IMR-90 (cell line): ENCODE measurements around the gene INPP4A. TPM values are rescaled to one million over a fixed set of nuclear protein-coding genes. Genes with fewer than 3 reads are reported as not detected.
A peak's percentile ranks its signal among the peaks of the same experiment; 100 is the strongest.

ENCODE experiments used
- ATAC-seq: fragments of 200-7000 bp; cut with Tn5 transposase; 2 replicates; pipeline ENCODE4 v1.9.1; 2020; ENCODE audit warnings: low read depth, mild to moderate bottlenecking, moderate library complexity
- BruUV-seq: library from RNA; stranded (reverse); fragments of 400-500 nt; replicated peaks from 2 replicates; lab custom pipeline; 2021; lab: Mats Ljungman, UMichigan
- CTCF ChIA-PET: fragments of 300-600 bp; formaldehyde crosslinking; extraction: SDS; loops from one replicate; lab custom pipeline; 2021; ENCODE audit warnings: antibody characterized with exemption; lab: Yijun Ruan, JAX
- POLR2A ChIA-PET: fragments of 300-600 bp; sonication (Branson Sonifier 250); formaldehyde crosslinking; loops from one replicate; lab custom pipeline; 2022; ENCODE audit warnings: antibody characterized with exemption; ENCODE audit not compliant: unreplicated experiment; lab: Charles Lee
- DNase-seq: peaks from one replicate; pipeline ENCODE4 v3.0.0; 2013
- H2AFZ ChIP-seq: replicated peaks from 2 replicates; pipeline ENCODE3; 2013; ENCODE audit warnings: low read length, mild to moderate bottlenecking; ENCODE audit not compliant: poor library complexity
- H2AK5ac ChIP-seq: 2 replicates; pipeline ENCODE4 v1.6.1; 2013; ENCODE audit warnings: low read depth, low read length, inconsistent platforms
- H2AK9ac ChIP-seq: replicated peaks from 2 replicates; pipeline ENCODE3; 2013; ENCODE audit warnings: mild to moderate bottlenecking, low read depth, low read length, moderate library complexity; ENCODE audit not compliant: poor library complexity
- H2BK120ac ChIP-seq: 2 replicates; pipeline ENCODE4 v1.6.1; 2013; ENCODE audit warnings: low read depth, low read length, inconsistent platforms
- H2BK15ac ChIP-seq: 3 replicates; pipeline ENCODE4 v1.6.1; 2013; ENCODE audit warnings: low read depth, low read length, inconsistent platforms
- H2BK20ac ChIP-seq: 2 replicates; pipeline ENCODE4 v1.6.1; 2013; ENCODE audit warnings: low read depth, mild to moderate bottlenecking, inconsistent platforms, low read length, moderate library complexity
- H2BK5ac ChIP-seq: 2 replicates; pipeline ENCODE4 v1.6.1; 2013; ENCODE audit warnings: mild to moderate bottlenecking, low read depth, low read length, inconsistent platforms; ENCODE audit not compliant: poor library complexity, severe bottlenecking
- H3K14ac ChIP-seq: replicated peaks from 2 replicates; pipeline ENCODE4 v1.6.1; 2013; ENCODE audit warnings: low read depth, low read length, inconsistent platforms
- H3K18ac ChIP-seq: 2 replicates; pipeline ENCODE4 v1.6.1; 2013; ENCODE audit warnings: low read depth, low read length, control low read depth
- H3K23ac ChIP-seq: 2 replicates; pipeline ENCODE4 v1.6.1; 2013; ENCODE audit warnings: low read depth, low read length, inconsistent platforms
- H3K27ac ChIP-seq: 2 replicates; pipeline ENCODE4 v1.5.1; 2013; ENCODE audit warnings: mild to moderate bottlenecking, control low read depth, low read length; ENCODE audit not compliant: insufficient read depth
- H3K27me3 ChIP-seq: 2 replicates; pipeline ENCODE4 v1.6.1; 2013; ENCODE audit warnings: low read length; ENCODE audit not compliant: control insufficient read depth, insufficient read depth
- H3K36me3 ChIP-seq: 2 replicates; pipeline ENCODE4 v1.6.1; 2013; ENCODE audit warnings: low read length, mixed read lengths; ENCODE audit not compliant: control insufficient read depth, insufficient read depth
- H3K4ac ChIP-seq: 2 replicates; pipeline ENCODE4 v1.6.1; 2013; ENCODE audit warnings: low read depth, low read length, inconsistent platforms
- H3K4me1 ChIP-seq: 2 replicates; pipeline ENCODE4 v1.6.1; 2013; ENCODE audit warnings: low read length, mixed read lengths; ENCODE audit not compliant: control insufficient read depth, insufficient read depth
- H3K4me2 ChIP-seq: 2 replicates; pipeline ENCODE4 v1.6.1; 2013; ENCODE audit warnings: low read depth, mild to moderate bottlenecking, control low read depth, low read length, moderate library complexity
- H3K4me3 ChIP-seq: 2 replicates; pipeline ENCODE4 v1.5.1; 2013; ENCODE audit warnings: low read depth, mild to moderate bottlenecking, control low read depth, low read length, moderate library complexity; ENCODE audit not compliant: insufficient read depth
- H3K56ac ChIP-seq: 2 replicates; pipeline ENCODE4 v1.6.1; 2013; ENCODE audit warnings: low read length, inconsistent platforms; ENCODE audit not compliant: insufficient read depth; ENCODE audit errors: extremely low read depth
- H3K79me1 ChIP-seq, 2 experiments: 2 replicates each; pipeline ENCODE4 v1.6.1; 2013; ENCODE audit warnings: low read length in 2 of 2, inconsistent platforms in 1 of 2, low read depth in 1 of 2
- H3K9ac ChIP-seq: 2 replicates; pipeline ENCODE4 v1.6.1; 2013; ENCODE audit warnings: low read depth, low read length, control low read depth
- H3K9me1 ChIP-seq: 2 replicates; pipeline ENCODE4 v1.6.1; 2013; ENCODE audit warnings: low read length, inconsistent platforms; ENCODE audit not compliant: insufficient read depth
- H3K9me3 ChIP-seq: 2 replicates; pipeline ENCODE4 v1.6.1; 2013; ENCODE audit warnings: low read length; ENCODE audit not compliant: control insufficient read depth, insufficient read depth
- H4K20me1 ChIP-seq: 2 replicates; pipeline ENCODE4 v1.6.1; 2013; ENCODE audit warnings: low read length, inconsistent platforms; ENCODE audit not compliant: insufficient read depth
- H4K5ac ChIP-seq: 2 replicates; pipeline ENCODE4 v1.6.1; 2013; ENCODE audit warnings: mild to moderate bottlenecking, low read depth, low read length, control low read depth
- H4K8ac ChIP-seq, 2 experiments: 2 replicates each; pipeline ENCODE4 v1.6.1; 2013; ENCODE audit warnings: low read depth in 2 of 2, low read length in 2 of 2, control low read depth in 1 of 2, inconsistent platforms in 1 of 2
- H4K91ac ChIP-seq: 2 replicates; pipeline ENCODE4 v1.6.1; 2013; ENCODE audit warnings: low read depth, low read length, inconsistent platforms; ENCODE audit not compliant: insufficient read depth
- BHLHE40 ChIP-seq: fragments of 150-350 bp; IDR thresholded peaks from 2 replicates; pipeline ENCODE4 v1.6.1; 2016; ENCODE audit warnings: mild to moderate bottlenecking, low read depth, low read length
- CEBPB ChIP-seq: IDR thresholded peaks from 2 replicates; pipeline ENCODE4 v1.6.1; 2012; ENCODE audit warnings: low read depth, low read length, improper control_type of control experiment
- CTCF ChIP-seq: conservative IDR thresholded peaks from 2 replicates; pipeline ENCODE4 v1.5.1; 2012; ENCODE audit warnings: mild to moderate bottlenecking, low read depth, low read length, improper control_type of control experiment
- ELK1 ChIP-seq: fragments of 150-350 bp; IDR thresholded peaks from 2 replicates; pipeline ENCODE4 v1.6.1; 2016; ENCODE audit warnings: low read depth, mild to moderate bottlenecking, low read length, moderate library complexity, borderline replicate concordance
- FOS ChIP-seq: fragments of 150-350 bp; IDR thresholded peaks from 2 replicates; pipeline ENCODE4 v1.6.1; 2016; ENCODE audit warnings: low read depth, low read length
- MAFK ChIP-seq: IDR thresholded peaks from 2 replicates; pipeline ENCODE4 v1.6.1; 2012; ENCODE audit warnings: low read depth, low read length, improper control_type of control experiment
- MXI1 ChIP-seq: IDR thresholded peaks from 2 replicates; pipeline ENCODE4 v1.6.1; 2012; ENCODE audit warnings: low read depth, mild to moderate bottlenecking, low read length, moderate library complexity, borderline replicate concordance
- POLR2A ChIP-seq: IDR thresholded peaks from 2 replicates; pipeline ENCODE4 v1.6.1; 2012; ENCODE audit warnings: mild to moderate bottlenecking, low read depth, low read length
- RAD21 ChIP-seq: IDR thresholded peaks from 2 replicates; pipeline ENCODE4 v1.6.1; 2012; ENCODE audit warnings: low read length, improper control_type of control experiment
- RCOR1 ChIP-seq: IDR thresholded peaks from 2 replicates; pipeline ENCODE4 v1.6.1; 2012; ENCODE audit warnings: mild to moderate bottlenecking, low read length, improper control_type of control experiment; ENCODE audit not compliant: insufficient replicate concordance
- SMC3 ChIP-seq: fragments of 150-350 bp; IDR thresholded peaks from 2 replicates; pipeline ENCODE4 v1.6.1; 2016; ENCODE audit warnings: low read depth, mild to moderate bottlenecking, antibody characterized with exemption, low read length, moderate library complexity
- USF2 ChIP-seq: fragments of 150-350 bp; IDR thresholded peaks from 2 replicates; pipeline ENCODE4 v1.6.1; 2017; ENCODE audit warnings: mild to moderate bottlenecking, antibody characterized with exemption, low read length, low read depth
- WGBS, 2 experiments: methylation state at CpG; one replicate each; pipeline versions ENCODE4 v1.1.5 to v1.1.7; 2013; ENCODE audit warnings: missing lambda C conversion rate in 2 of 2; ENCODE audit not compliant: insufficient read length in 1 of 2; ENCODE audit errors: extremely low coverage in 2 of 2; 5-methylcytosine and 5-hydroxymethylcytosine counted together
- dilution Hi-C: fragments of 300-500 bp; cut with HindIII; formaldehyde crosslinking; loops from one replicate; pipeline ENCODE4 v1.14.3; 2018; ENCODE audit warnings: low sequenced_read_pairs; ENCODE audit not compliant: unreplicated experiment
- in situ Hi-C: fragments of 300-500 bp; cut with MboI; formaldehyde crosslinking; loops from 3 replicates; pipeline ENCODE4 v1.14.3; 2019; ENCODE audit warnings: low sequenced_read_pairs, inconsistent platforms, mixed read lengths
- intact Hi-C: fragments of 100-400 bp; cut with micrococcal nuclease; formaldehyde crosslinking; loops from 2 replicates; pipeline ENCODE4 v1.10.0; 2022
- polyA plus RNA-seq, 3 experiments: library from polyadenylated mRNA; depleted of rRNA; stranded (reverse); fragments of >200 nt; gene quantifications; 2 replicates each; pipeline ENCODE4 v1.2.3, GENCODE V29; 2012; ENCODE audit warnings: low replicate concordance in 1 of 3
- total RNA-seq: library from RNA; depleted of rRNA; stranded (reverse); fragments of >200 nt; gene quantifications from 2 replicates; pipeline ENCODE4 v1.2.3, GENCODE V29; 2012

The INPP4A gene
- total and polyA plus RNA-seq, 2 of the 4 experiments (the other 2 are of a cell fraction) = 14.5 to 27.1 TPM

- WGBS, 2 experiments = 95% methylated on average over 3 of the region's 10 CpGs; no CpG with 5 or more reads in 1 of the 2 experiments
- Histone ChIP-seq H3K4ac (no peak overlapping the region), H2BK120ac (no peak overlapping the region), H3K36me3 (no peaks in the 10 kb centered on the region), H3K9ac (no peak overlapping the region), H3K27me3 (no peaks in the 10 kb centered on the region), H3K9me1 (peaks cover 35% of the 10 kb centered on the region), H3K56ac (no peak overlapping the region), H4K8ac (no peak overlapping the region), H4K20me1 (peaks cover 35% of the 10 kb centered on the region), H3K23ac (no peak overlapping the region), H3K79me1 (peaks cover 29 to 90% of the 10 kb centered on the region in 2 experiments), H3K4me3 (no peak overlapping the region), H3K9me3 (no peaks in the 10 kb centered on the region), H3K14ac (no peak overlapping the region), H2AFZ (no peak overlapping the region), H4K5ac (no peak overlapping the region), H4K91ac (no peak overlapping the region), H2BK5ac (no peak overlapping the region), H2BK20ac (no peak overlapping the region), H3K27ac (no peak overlapping the region), H3K4me1 (peaks cover 17% of the 10 kb centered on the region), H3K18ac (no peak overlapping the region), H2AK5ac (0 out of 2 replicates have a peak overlapping the region, but pooled peaks have one; percentile 16), H3K4me2 (no peak overlapping the region), H2AK9ac (no peak overlapping the region), H2BK15ac (no peak overlapping the region)
- intact Hi-C loops = no loop called here
- in situ Hi-C loops = no loop called here
- DNase-seq (no peak), ATAC-seq (no peak)
- no TSS peak for BruUV-seq
- CTCF ChIA-PET = no interaction called here
- POLR2A ChIA-PET = no interaction called here
- dilution Hi-C loops = no loop called here
- TF ChIP-seq BHLHE40 (no peak), USF2 (no peak), RCOR1 (no peak), CEBPB (no peak), SMC3 (no peak), MXI1 (no peak), FOS (no peak), ELK1 (no peak), POLR2A (no peak), RAD21 (no peak), MAFK (no peak), CTCF (no peak)
Measured at GRCh38 chr2:98463551-98463971, 18.9 kb downstream of the INPP4A start.
